Measurements from ENCODE around the gene RNF157.

RNF157 gene

GRCh38 chr17:76160896-76161528 lies 79.3 kb downstream of the RNF157 start:
- no peak overlapping the region for H3K4me3 ChIP-seq (ENCODE audit: low read depth, low read length)
- DNase-seq (ENCODE audit: low read depth), result no peak
- no peak for TF ChIP-seq CTCF (IDR thresholded peaks at IDR 0.05; ENCODE audit: control insufficient read depth, extremely low read depth, insufficient read depth)

DNA sequence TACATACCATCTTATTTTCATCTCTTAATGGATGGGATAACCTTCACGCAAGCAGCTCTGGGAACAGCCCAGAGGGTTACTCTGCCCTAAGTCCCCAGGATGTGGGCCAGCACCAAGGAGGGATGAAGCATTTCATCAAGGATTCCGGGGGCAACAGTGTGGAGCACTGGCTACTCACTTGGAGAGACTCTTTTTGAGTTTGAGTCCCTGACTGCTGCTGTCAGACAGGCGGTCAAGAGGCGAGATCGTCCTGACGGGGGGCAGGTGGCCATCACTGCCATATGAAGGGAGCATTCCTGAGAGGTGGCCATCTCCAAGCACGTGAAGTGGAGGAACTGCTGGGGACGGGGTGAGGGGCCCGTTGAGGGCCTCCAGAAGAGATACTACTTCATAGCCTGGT lies 81.1 kb downstream of the RNF157 start:
- no peak for TF ChIP-seq CTCF (IDR thresholded peaks at IDR 0.05; ENCODE audit: control insufficient read depth, extremely low read depth, insufficient read depth)
- H3K4me3 ChIP-seq (ENCODE audit: low read depth, low read length), result no peak overlapping the region
- DNase-seq (ENCODE audit: low read depth), result no peak

GRCh38 chr17:76157759-76158158 lies 82.5 kb downstream of the RNF157 start:
- no peak for DNase-seq (ENCODE audit: low read depth)
- no peak overlapping the region for H3K4me3 ChIP-seq (ENCODE audit: low read depth, low read length)
- TF ChIP-seq CTCF (IDR thresholded peaks at IDR 0.05; ENCODE audit: control insufficient read depth, extremely low read depth, insufficient read depth), result no peak

DNA sequence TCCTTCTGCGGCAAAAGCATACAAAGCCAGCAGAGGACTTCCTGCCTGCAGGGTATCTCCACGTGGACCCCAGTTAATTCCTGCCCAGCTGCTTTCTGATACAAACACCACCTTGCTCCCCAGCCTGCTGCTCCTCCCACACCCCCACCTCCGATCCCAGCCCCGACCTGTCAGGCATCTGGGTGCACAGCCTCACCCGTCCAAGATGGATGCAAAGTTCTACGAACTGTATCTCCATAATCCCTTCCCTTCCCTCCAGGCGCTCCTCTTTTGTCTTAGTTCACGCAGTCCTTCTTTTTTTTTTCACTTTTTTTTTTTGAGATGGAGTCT lies 83.7 kb downstream of the RNF157 start:
- no peak overlapping the region for H3K4me3 ChIP-seq (ENCODE audit: low read depth, low read length)
- DNase-seq (ENCODE audit: low read depth), result no peak
- no peak for TF ChIP-seq CTCF (IDR thresholded peaks at IDR 0.05; ENCODE audit: control insufficient read depth, extremely low read depth, insufficient read depth)

DNA sequence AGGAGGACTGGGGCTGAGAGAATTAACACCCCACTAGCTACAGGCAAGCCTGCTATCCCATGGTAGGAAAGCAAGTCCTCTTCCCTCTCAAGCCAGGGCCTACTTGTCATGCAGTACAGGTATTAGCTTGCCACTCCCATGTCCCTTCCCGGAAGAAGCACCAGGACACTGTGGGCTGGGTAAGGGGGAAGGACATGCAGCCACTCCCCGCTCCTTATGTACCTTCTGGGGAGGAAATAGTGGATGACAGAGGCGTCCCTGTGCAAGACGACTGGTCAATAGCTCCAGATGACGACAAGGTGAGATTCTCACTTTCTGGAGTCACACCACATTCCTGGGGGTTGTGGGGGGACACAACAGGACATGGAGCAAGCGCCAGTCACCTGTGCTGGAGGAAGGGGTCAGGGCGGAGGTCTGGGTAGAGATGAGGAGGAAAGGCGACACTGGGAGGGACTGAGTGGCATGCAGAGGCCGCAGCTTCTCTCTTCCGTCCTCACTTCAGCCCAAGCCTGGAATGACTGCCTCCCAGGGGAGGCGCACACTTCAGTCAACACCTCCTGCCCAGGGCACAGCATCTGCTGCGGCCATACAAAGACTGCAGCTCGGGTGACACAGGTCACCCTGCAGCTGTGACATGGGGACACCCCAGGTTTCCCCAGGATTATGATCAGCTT lies 84.2 kb downstream of the RNF157 start:
- TF ChIP-seq CTCF (IDR thresholded peaks at IDR 0.05; ENCODE audit: control insufficient read depth, extremely low read depth, insufficient read depth), result no peak
- H3K4me3 ChIP-seq (ENCODE audit: low read depth, low read length), result no peak overlapping the region
- no peak for DNase-seq (ENCODE audit: low read depth)

- no peak for DNase-seq (ENCODE audit: low read depth)
Measured at GRCh38 chr17:76154936-76155845, 85.1 kb downstream of the RNF157 start.

More at GRCh38 chr17:76154936-76155845, 85.1 kb downstream of the RNF157 start:
- no peak for TF ChIP-seq CTCF (IDR thresholded peaks at IDR 0.05; ENCODE audit: control insufficient read depth, extremely low read depth, insufficient read depth)
- H3K4me3 ChIP-seq (ENCODE audit: low read depth, low read length), result no peak overlapping the region
